GM12872 (cell line): ENCODE measurements around the gene SMOC2.

Experiments used
- TF ChIP-seq, protein P1 (sequence below): IDR thresholded peaks from 3 replicates; pipeline ENCODE4 v1.5.1; 2011; ENCODE audit warnings: low read depth, mild to moderate bottlenecking, low read length, moderate library complexity; ENCODE audit not compliant: insufficient read depth

The SMOC2 gene

GRCh38 chr6:168473197-168473596 lies 32.2 kb downstream of the SMOC2 start:
- TF ChIP-seq, protein P1, sequence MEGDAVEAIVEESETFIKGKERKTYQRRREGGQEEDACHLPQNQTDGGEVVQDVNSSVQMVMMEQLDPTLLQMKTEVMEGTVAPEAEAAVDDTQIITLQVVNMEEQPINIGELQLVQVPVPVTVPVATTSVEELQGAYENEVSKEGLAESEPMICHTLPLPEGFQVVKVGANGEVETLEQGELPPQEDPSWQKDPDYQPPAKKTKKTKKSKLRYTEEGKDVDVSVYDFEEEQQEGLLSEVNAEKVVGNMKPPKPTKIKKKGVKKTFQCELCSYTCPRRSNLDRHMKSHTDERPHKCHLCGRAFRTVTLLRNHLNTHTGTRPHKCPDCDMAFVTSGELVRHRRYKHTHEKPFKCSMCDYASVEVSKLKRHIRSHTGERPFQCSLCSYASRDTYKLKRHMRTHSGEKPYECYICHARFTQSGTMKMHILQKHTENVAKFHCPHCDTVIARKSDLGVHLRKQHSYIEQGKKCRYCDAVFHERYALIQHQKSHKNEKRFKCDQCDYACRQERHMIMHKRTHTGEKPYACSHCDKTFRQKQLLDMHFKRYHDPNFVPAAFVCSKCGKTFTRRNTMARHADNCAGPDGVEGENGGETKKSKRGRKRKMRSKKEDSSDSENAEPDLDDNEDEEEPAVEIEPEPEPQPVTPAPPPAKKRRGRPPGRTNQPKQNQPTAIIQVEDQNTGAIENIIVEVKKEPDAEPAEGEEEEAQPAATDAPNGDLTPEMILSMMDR: no peak

DNA sequence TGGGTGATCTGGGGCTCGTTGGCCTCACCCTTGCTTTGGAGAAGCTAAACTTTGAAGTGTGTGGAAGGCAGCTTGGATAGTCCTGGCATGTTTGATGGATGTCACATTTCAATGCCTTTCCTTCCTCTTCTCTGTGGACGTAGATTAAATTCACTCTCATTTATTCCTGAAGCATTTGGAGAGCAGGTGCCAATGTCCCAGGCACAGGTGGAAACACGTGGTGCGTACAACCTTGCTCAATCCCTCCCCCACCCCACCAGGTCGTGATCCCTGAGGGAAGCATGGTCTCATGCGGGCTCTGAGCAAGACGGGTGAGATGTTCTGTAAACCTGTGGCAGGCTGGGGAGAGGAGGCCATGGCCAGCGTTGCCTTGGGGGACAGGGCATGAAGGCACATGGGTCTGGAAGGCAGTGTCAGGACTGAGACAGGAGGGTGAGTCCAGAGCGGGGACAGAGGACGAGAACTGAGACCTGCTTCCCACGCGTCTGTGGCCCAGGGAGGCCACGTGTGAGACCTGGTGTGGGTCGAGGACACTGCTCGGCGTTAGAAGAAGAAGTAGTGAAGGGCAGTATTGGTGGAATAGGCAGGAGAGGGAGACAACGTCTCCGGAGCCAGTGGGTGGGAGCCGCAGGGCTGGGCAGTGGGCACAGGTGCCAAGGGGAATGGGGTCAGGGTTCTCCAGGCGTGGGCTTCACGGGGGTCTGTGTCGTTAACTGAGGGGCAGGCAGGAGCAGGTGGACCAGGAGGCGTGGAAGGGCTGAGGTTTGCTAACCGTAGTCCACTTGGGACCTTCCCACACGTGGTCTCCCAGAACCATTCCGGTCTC lies 34.4 kb downstream of the SMOC2 start:
- TF ChIP-seq, protein P1: no peak

GRCh38 chr6:168479421-168479820 lies 38.4 kb downstream of the SMOC2 start:
- TF ChIP-seq, protein P1: no peak

DNA sequence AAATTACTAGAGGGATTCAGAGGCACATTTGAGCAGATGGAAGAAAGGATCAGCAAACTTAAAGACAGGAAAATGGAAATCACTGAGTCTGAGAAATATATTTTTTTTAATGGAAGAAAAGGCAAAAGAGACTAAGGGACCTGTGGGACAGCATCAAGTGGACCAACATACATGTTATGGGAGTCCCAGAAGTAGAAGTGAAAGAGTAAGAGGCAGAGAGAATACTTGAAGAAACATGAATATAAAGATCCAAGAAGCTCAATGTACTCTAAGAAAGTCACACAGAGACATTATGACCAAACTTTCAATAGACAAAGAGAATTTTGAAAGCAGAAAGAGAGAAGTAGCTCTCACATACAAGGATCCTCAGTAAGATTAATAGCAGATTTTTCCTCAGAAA lies 39.5 kb downstream of the SMOC2 start:
- TF ChIP-seq, protein P1: no peak

- TF ChIP-seq, protein P1: no peak
Measured at GRCh38 chr6:168485818-168486217, 44.8 kb downstream of the SMOC2 start.

GRCh38 chr6:168490757-168491156 lies 49.8 kb downstream of the SMOC2 start:
- TF ChIP-seq, protein P1: no peak

DNA sequence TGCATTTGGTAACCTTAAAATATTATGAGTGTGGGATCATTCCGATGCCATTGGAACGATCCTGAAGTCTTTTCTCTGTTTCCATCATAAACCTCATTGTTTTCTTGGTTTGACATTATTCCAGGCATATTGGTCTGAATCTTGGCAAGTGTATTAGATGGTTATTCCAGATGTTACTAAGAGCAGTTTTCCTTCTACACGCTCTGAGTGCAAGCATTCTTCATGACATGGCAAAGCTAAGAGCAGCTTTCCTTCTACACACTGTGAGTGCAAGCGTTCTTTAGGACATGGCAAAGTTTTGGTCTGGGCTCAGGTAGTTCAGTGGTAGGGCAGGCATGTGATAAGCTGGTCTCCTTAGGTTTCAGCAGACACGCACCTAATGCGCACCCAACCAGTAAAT lies 53.0 kb downstream of the SMOC2 start:
- TF ChIP-seq, protein P1: no peak
